Stomach (tissue), 4 donors: ENCODE data around the gene FBXO38.

ENCODE experiments used
- CTCF ChIP-seq, 7 experiments: fragments of 450-650 bp in 4 of 7; fragments of 200-600 bp in 3 of 7; sonication (generic) in 3 of 7; IDR thresholded peaks; one replicate each; pipeline ENCODE4 v1.5.1; 2016 to 2019; ENCODE audit warnings: antibody characterized with exemption in 7 of 7, control low read depth in 2 of 7, mild to moderate bottlenecking in 1 of 7
- EP300 ChIP-seq: sonication (generic); formaldehyde crosslinking; IDR thresholded peaks from one replicate; pipeline ENCODE4 v1.6.1; 2017; ENCODE audit warnings: antibody characterized with exemption
- POLR2A ChIP-seq, 4 donors: fragments of 450-650 bp; IDR thresholded peaks; one replicate each; pipeline ENCODE4 v1.6.1; 2016; ENCODE audit warnings: antibody characterized with exemption in 4 of 4, control low read depth in 2 of 4, mild to moderate bottlenecking in 1 of 4, moderate library complexity in 1 of 4
- POLR2AphosphoS5 ChIP-seq, 3 donors: sonication (generic); formaldehyde crosslinking; IDR thresholded peaks; one replicate each; pipeline ENCODE4 v1.6.1; 2016; ENCODE audit warnings: antibody characterized with exemption in 3 of 3

- TF ChIP-seq CTCF (IDR thresholded peaks at IDR 0.05): peak in 5 of 7 experiments; percentile 50 to 74 (median 64)
- no peak for TF ChIP-seq EP300
- TF ChIP-seq POLR2AphosphoS5 (IDR thresholded peaks at IDR 0.05): peak in 1 of 3 donors; percentile 4
- no peak for TF ChIP-seq POLR2A (IDR thresholded peaks at IDR 0.05)
Observed at GRCh38 chr5:148374690-148375360, 8.9 kb upstream of the FBXO38 start.
